GM23248 (cell line): ENCODE measurements around the gene PIP5KL1. TPM values are rescaled to one million over a fixed set of nuclear protein-coding genes. Genes with fewer than 3 reads are reported as not detected.

Experiments used
- DNase-seq: peaks from one replicate; pipeline ENCODE4 v3.0.0-alpha.2; 2015
- H2AFZ ChIP-seq: fragments of 200-600 bp; sonication (generic); 2 replicates; pipeline ENCODE4 v1.6.1; 2016; ENCODE audit warnings: antibody characterized with exemption
- H3F3A ChIP-seq: fragments of 200-600 bp; sonication (generic); 2 replicates; pipeline ENCODE4 v1.6.1; 2016; ENCODE audit warnings: mild to moderate bottlenecking, antibody characterized with exemption, mixed run types; ENCODE audit not compliant: insufficient read depth
- H3K27ac ChIP-seq: fragments of 200-600 bp; sonication (generic); 2 replicates; pipeline ENCODE4 v1.5.1; 2016; ENCODE audit warnings: mild to moderate bottlenecking
- H3K27me3 ChIP-seq: fragments of 200-600 bp; sonication (generic); replicated peaks from 2 replicates; pipeline ENCODE4 v1.6.1; 2016; ENCODE audit warnings: mild to moderate bottlenecking; ENCODE audit not compliant: insufficient read depth
- H3K36me3 ChIP-seq: fragments of 200-600 bp; sonication (generic); 2 replicates; pipeline ENCODE4 v1.6.1; 2016; ENCODE audit warnings: low read depth, mild to moderate bottlenecking
- H3K4me1 ChIP-seq: fragments of 200-600 bp; sonication (generic); 2 replicates; pipeline ENCODE4 v1.6.1; 2016; ENCODE audit warnings: mild to moderate bottlenecking; ENCODE audit not compliant: insufficient read depth
- H3K4me2 ChIP-seq: fragments of 200-600 bp; sonication (generic); one replicate; pipeline ENCODE4 v1.6.1; 2016; ENCODE audit warnings: mild to moderate bottlenecking; ENCODE audit not compliant: unreplicated experiment
- H3K4me3 ChIP-seq: fragments of 200-600 bp; sonication (generic); 2 replicates; pipeline ENCODE4 v1.5.1; 2016; ENCODE audit warnings: mild to moderate bottlenecking
- H3K79me2 ChIP-seq: fragments of 200-600 bp; sonication (generic); 2 replicates; pipeline ENCODE4 v1.6.1; 2016; ENCODE audit warnings: mild to moderate bottlenecking; ENCODE audit not compliant: insufficient read depth
- H3K9ac ChIP-seq: fragments of 200-600 bp; sonication (generic); 2 replicates; pipeline ENCODE4 v1.6.1; 2016; ENCODE audit warnings: mild to moderate bottlenecking
- H3K9me2 ChIP-seq: fragments of 200-600 bp; sonication (generic); 2 replicates; pipeline ENCODE4 v1.6.1; 2016; ENCODE audit warnings: mixed run types, mild to moderate bottlenecking, moderate library complexity; ENCODE audit not compliant: insufficient read depth
- H3K9me3 ChIP-seq: fragments of 200-600 bp; sonication (generic); one replicate; pipeline ENCODE4 v1.6.1; 2017; ENCODE audit warnings: low read depth
- H4K20me1 ChIP-seq: fragments of 200-600 bp; sonication (generic); 2 replicates; pipeline ENCODE4 v1.6.0; 2016; ENCODE audit not compliant: insufficient read depth
- EZH2 ChIP-seq: fragments of 200-600 bp; sonication (generic); IDR thresholded peaks from 2 replicates; pipeline ENCODE4 v1.6.1; 2018; ENCODE audit warnings: antibody characterized with exemption, mild to moderate bottlenecking; ENCODE audit not compliant: insufficient read depth, poor library complexity, severe bottlenecking
- EZH2phosphoT487 ChIP-seq: fragments of 200-600 bp; sonication (generic); IDR thresholded peaks from 2 replicates; pipeline ENCODE4 v1.6.1; 2018; ENCODE audit warnings: antibody characterized with exemption, moderate library complexity, mild to moderate bottlenecking, low read depth; ENCODE audit not compliant: insufficient read depth
- WGBS, 2 experiments: methylation state at CpG; one replicate each; pipeline ENCODE4 v1.1.6; 2015 to 2017; ENCODE audit warnings: low lambda C conversion rate in 2 of 2, low coverage in 1 of 2; ENCODE audit errors: missing lambda C conversion rate in 2 of 2; 5-methylcytosine and 5-hydroxymethylcytosine counted together
- in situ Hi-C: fragments of 300-500 bp; cut with MboI; formaldehyde crosslinking; loops from 2 replicates; pipeline ENCODE4 v1.15.0; 2020
- polyA plus RNA-seq: library from polyadenylated mRNA; unstranded; fragments of >200 nt; fragmentation: Nextera tagmentation; extraction: Ambion mirVana; gene quantifications from 2 replicates; pipeline ENCODE4 v1.2.1, GENCODE V29; 2016
- total RNA-seq: library from RNA; depleted of rRNA; stranded (reverse); fragments of >200 nt; shearing (Covaris generic); gene quantifications from 2 replicates; pipeline ENCODE4 v1.2.3, GENCODE V29; 2014

Gene PIP5KL1
- total and polyA plus RNA-seq, 2 experiments from 2014 or later: 5.5 to 8.8 TPM

- no peak for DNase-seq
- in situ Hi-C loops: no loop called here
These were observed 16.9 kb downstream of the PIP5KL1 start for GRCh38 chr9:127913682-127914081.

GRCh38 chr9:127912882-127913281 lies 17.7 kb downstream of the PIP5KL1 start:
- H3K4me2 ChIP-seq: no peak overlapping the region
- peaks cover 11% of the 10 kb centered on the region for H3K4me1 ChIP-seq
- no peak for DNase-seq
- H3K9me3 ChIP-seq: no peaks in the 10 kb centered on the region
- no peak overlapping the region for H3K27ac ChIP-seq
- H4K20me1 ChIP-seq: no peaks in the 10 kb centered on the region
- H3K36me3 ChIP-seq: no peaks in the 10 kb centered on the region; the same call in 1 of the 2 replicates
- H3F3A ChIP-seq: peaks cover 7% of the 10 kb centered on the region
- H3K27me3 ChIP-seq: no peaks in the 10 kb centered on the region
- no peaks in the 10 kb centered on the region for H3K9me2 ChIP-seq
- H2AFZ ChIP-seq: no peak overlapping the region
- peaks cover 26% of the 10 kb centered on the region for H3K79me2 ChIP-seq
- WGBS, 2 experiments: 84 to 85% methylated on average over 5 of the region's 5 CpGs
- H3K4me3 ChIP-seq: no peak overlapping the region
- TF ChIP-seq EZH2: no peak
- no peak for TF ChIP-seq EZH2phosphoT487
- no peak overlapping the region for H3K9ac ChIP-seq
- in situ Hi-C loops: no loop called here

More at GRCh38 chr9:127913682-127914081, 16.9 kb downstream of the PIP5KL1 start:
- no peak overlapping the region for H2AFZ ChIP-seq
- H3K4me3 ChIP-seq: no peak overlapping the region
- H3K79me2 ChIP-seq: peaks cover 26% of the 10 kb centered on the region
- WGBS, 2 experiments: 98 to 100% methylated on average over 11 of the region's 11 CpGs
- H3F3A ChIP-seq: peaks cover 15% of the 10 kb centered on the region
- no peaks in the 10 kb centered on the region for H3K9me2 ChIP-seq
- no peaks in the 10 kb centered on the region for H3K27me3 ChIP-seq
- no peak overlapping the region for H3K4me2 ChIP-seq
- no peak overlapping the region for H3K27ac ChIP-seq
- no peak overlapping the region for H3K9ac ChIP-seq
- H3K4me1 ChIP-seq: peaks cover 19% of the 10 kb centered on the region
- TF ChIP-seq EZH2 (no peak), EZH2phosphoT487 (no peak)
- H4K20me1 ChIP-seq: no peaks in the 10 kb centered on the region
- H3K36me3 ChIP-seq: no peaks in the 10 kb centered on the region; the same call in 1 of the 2 replicates
- H3K9me3 ChIP-seq: no peaks in the 10 kb centered on the region

GRCh38 chr9:127912296-127912695 lies 18.3 kb downstream of the PIP5KL1 start:
- H3K4me1 ChIP-seq: peaks cover 6% of the 10 kb centered on the region
- H3K27me3 ChIP-seq: no peaks in the 10 kb centered on the region
- H3K9me2 ChIP-seq: no peaks in the 10 kb centered on the region
- H3K9me3 ChIP-seq: no peaks in the 10 kb centered on the region
- DNase-seq: no peak
- H3K79me2 ChIP-seq: peaks cover 26% of the 10 kb centered on the region
- H3F3A ChIP-seq: peaks cover under 1% of the 10 kb centered on the region
- H3K36me3 ChIP-seq: no peaks in the 10 kb centered on the region; the same call in 1 of the 2 replicates
- no peak overlapping the region for H3K27ac ChIP-seq
- H2AFZ ChIP-seq: no peak overlapping the region
- no peak overlapping the region for H3K9ac ChIP-seq
- 96 to 98% methylated on average over 31 of the region's 31 CpGs for WGBS, 2 experiments
- in situ Hi-C loops: no loop called here
- H3K4me2 ChIP-seq: no peak overlapping the region
- no peak overlapping the region for H3K4me3 ChIP-seq
- no peaks in the 10 kb centered on the region for H4K20me1 ChIP-seq
- no peak for TF ChIP-seq EZH2phosphoT487
- TF ChIP-seq EZH2: no peak

- H3K4me1 ChIP-seq: peaks cover 8% of the 10 kb centered on the region; the same call in 1 of the 2 replicates
- H3K36me3 ChIP-seq: no peaks in the 10 kb centered on the region; the same call in 1 of the 2 replicates
- no peak overlapping the region for H3K4me3 ChIP-seq
- H3K79me2 ChIP-seq: peaks cover 17% of the 10 kb centered on the region
- TF ChIP-seq EZH2phosphoT487 (no peak), EZH2 (no peak)
- DNase-seq: peak; percentile 66
- no peaks in the 10 kb centered on the region for H3K27me3 ChIP-seq
- H3K4me2 ChIP-seq: no peak overlapping the region
- peaks cover 9% of the 10 kb centered on the region; the same call in 1 of the 2 replicates for H3F3A ChIP-seq
- 42 to 51% methylated on average over 6 of the region's 6 CpGs for WGBS, 2 experiments
- in situ Hi-C loops: no loop called here
- no peaks in the 10 kb centered on the region for H3K9me3 ChIP-seq
- H3K9ac ChIP-seq: no peak overlapping the region
- no peaks in the 10 kb centered on the region for H3K9me2 ChIP-seq
- no peak overlapping the region for H3K27ac ChIP-seq
- no peak overlapping the region for H2AFZ ChIP-seq
- H4K20me1 ChIP-seq: no peaks in the 10 kb centered on the region
These were observed 19.9 kb downstream of the PIP5KL1 start for GRCh38 chr9:127910613-127911205.
